K562 (cell line): ENCODE measurements around the gene RNF19B. TPM values are rescaled to one million over a fixed set of nuclear protein-coding genes. Genes with fewer than 3 reads are reported as not detected.

Source experiments
- ARID1B ChIP-seq: fragments of 450-650 bp; IDR thresholded peaks from 2 replicates; pipeline ENCODE4 v1.6.1; 2016; ENCODE audit warnings: antibody characterized with exemption, mild to moderate bottlenecking, inconsistent platforms
- ATF1 ChIP-seq, 2 experiments: fragments of 450-650 bp in 1 of 2; IDR thresholded peaks; 2 replicates each; pipeline ENCODE4 v1.6.1; 2016; ENCODE audit warnings: missing compliant biosample characterization in 1 of 2, missing genetic modification characterization in 1 of 2
- ATF7 ChIP-seq: fragments of 450-650 bp; IDR thresholded peaks from 2 replicates; pipeline ENCODE4 v1.7.1; 2014; ENCODE audit warnings: mild to moderate bottlenecking, moderate library complexity
- DPF2 ChIP-seq: fragments of 450-650 bp; IDR thresholded peaks from 2 replicates; pipeline ENCODE4 v1.6.1; 2016
- ELF1 ChIP-seq: fragments of 200-800 bp; sonication (Bioruptor generic); IDR thresholded peaks from 2 replicates; pipeline ENCODE4 v1.6.1; 2016; ENCODE audit warnings: missing genetic modification characterization, missing compliant biosample characterization
- ELF2 ChIP-seq: fragments of 250-450 bp; sonication (Bioruptor Pico); IDR thresholded peaks from 2 replicates; pipeline ENCODE4 v1.5.0; 2021; ENCODE audit warnings: mild to moderate bottlenecking
- ETS2 ChIP-seq: IDR thresholded peaks from 2 replicates; pipeline ENCODE4 v1.6.1; 2016; ENCODE audit warnings: borderline replicate concordance, missing genetic modification characterization, mild to moderate bottlenecking, moderate library complexity, missing compliant biosample characterization; ENCODE audit not compliant: poor library complexity, severe bottlenecking
- HDAC2 ChIP-seq: fragments of 450-650 bp; IDR thresholded peaks from 2 replicates; pipeline ENCODE4 v1.6.1; 2016; ENCODE audit warnings: mild to moderate bottlenecking
- HNRNPL ChIP-seq: fragments of 200-400 bp; formaldehyde crosslinking; IDR thresholded peaks from 2 replicates; pipeline ENCODE4 v1.6.1; 2017; ENCODE audit warnings: low read depth, mild to moderate bottlenecking, low read length
- NR4A1 ChIP-seq, 2 experiments: fragments of 250-450 bp in 1 of 2; fragments of 450-650 bp in 1 of 2; sonication (Bioruptor Pico) in 1 of 2; IDR thresholded peaks; 2 replicates each; pipeline versions ENCODE4 v1.4.0 to v1.6.1; 2016 to 2020; ENCODE audit warnings: mild to moderate bottlenecking in 2 of 2, missing compliant biosample characterization in 1 of 2, missing genetic modification characterization in 1 of 2, moderate library complexity in 1 of 2
- PYGO2 ChIP-seq: fragments of 450-650 bp; IDR thresholded peaks from 2 replicates; pipeline ENCODE4 v1.6.1; 2016; ENCODE audit warnings: mild to moderate bottlenecking, missing genetic modification characterization, moderate library complexity, missing compliant biosample characterization
- TEAD2 ChIP-seq: fragments of 450-650 bp; IDR thresholded peaks from 2 replicates; pipeline ENCODE4 v1.6.1; 2016; ENCODE audit warnings: missing genetic modification characterization, control low read depth, missing compliant biosample characterization
- ZEB2 ChIP-seq: fragments of 450-650 bp; IDR thresholded peaks from 2 replicates; pipeline ENCODE4 v1.6.1; 2016
- ZKSCAN3 ChIP-seq: fragments of 250-450 bp; sonication (Bioruptor Pico); IDR thresholded peaks from 2 replicates; pipeline ENCODE4 v1.4.0; 2020
- ZNF146 ChIP-seq: IDR thresholded peaks from one replicate; pipeline ENCODE4 v1.6.1; 2018; ENCODE audit warnings: missing compliant biosample characterization; ENCODE audit not compliant: unreplicated experiment
- ZNF175 ChIP-seq: fragments of 200-800 bp; sonication (Bioruptor generic); IDR thresholded peaks from 2 replicates; pipeline ENCODE4 v1.6.1; 2016; ENCODE audit warnings: low read depth, mild to moderate bottlenecking, missing genetic modification characterization, missing compliant biosample characterization
- polyA plus RNA-seq, 8 experiments: library from polyadenylated mRNA; depleted of rRNA in 4 of 8; stranded (reverse) in 5 of 8; unstranded in 3 of 8; fragments of >200 nt; fragmentation: Nextera tagmentation in 2 of 8; fragmentation: Illumina TruSeq in 1 of 8; extraction: Ambion mirVana in 2 of 8; extraction: Trizol in 1 of 8; gene quantifications; 2 replicates each; pipeline versions ENCODE4 v1.2.1 to v1.2.3, GENCODE V29; 2011 to 2014; ENCODE audit warnings: inconsistent platforms in 1 of 8, missing spikeins in 1 of 8
- total RNA-seq, 7 experiments: library from RNA; depleted of rRNA in 6 of 7; stranded (reverse); fragments of >200 nt in 6 of 7; fragmentation: Illumina TruSeq in 2 of 7; extraction: Trizol in 2 of 7; gene quantifications; 2 replicates each; pipeline versions ENCODE4 v1.2.1 to v1.2.3, GENCODE V29; 2011 to 2021; ENCODE audit warnings: low replicate concordance in 1 of 7
- TF ChIP-seq, protein P1 (sequence below): fragments of 250-450 bp; sonication (Bioruptor Pico); IDR thresholded peaks from 2 replicates; pipeline ENCODE4 v1.4.0; 2020; ENCODE audit warnings: mild to moderate bottlenecking, moderate library complexity, borderline replicate concordance
- TF ChIP-seq, protein P2 (sequence below): fragments of 450-650 bp; formaldehyde crosslinking; IDR thresholded peaks from 2 replicates; pipeline ENCODE4 v1.4.0; 2022; ENCODE audit warnings: missing genetic modification characterization
- TF ChIP-seq, protein P3 (sequence below): sonication (generic); formaldehyde crosslinking; IDR thresholded peaks from 2 replicates; pipeline ENCODE4 v1.8.0; 2022; ENCODE audit warnings: mild to moderate bottlenecking, missing genetic modification reagents, borderline replicate concordance
- TF ChIP-seq, protein P4 (sequence below): sonication (generic); IDR thresholded peaks from 2 replicates; pipeline ENCODE4 v1.6.1; 2016

The RNF19B gene
- total and polyA plus RNA-seq, 9 of the 15 experiments (the other 6 are each of a cell fraction or from before 2014, with no cell fraction given): 2.6 to 14.9 (median 10.1) TPM

DNA sequence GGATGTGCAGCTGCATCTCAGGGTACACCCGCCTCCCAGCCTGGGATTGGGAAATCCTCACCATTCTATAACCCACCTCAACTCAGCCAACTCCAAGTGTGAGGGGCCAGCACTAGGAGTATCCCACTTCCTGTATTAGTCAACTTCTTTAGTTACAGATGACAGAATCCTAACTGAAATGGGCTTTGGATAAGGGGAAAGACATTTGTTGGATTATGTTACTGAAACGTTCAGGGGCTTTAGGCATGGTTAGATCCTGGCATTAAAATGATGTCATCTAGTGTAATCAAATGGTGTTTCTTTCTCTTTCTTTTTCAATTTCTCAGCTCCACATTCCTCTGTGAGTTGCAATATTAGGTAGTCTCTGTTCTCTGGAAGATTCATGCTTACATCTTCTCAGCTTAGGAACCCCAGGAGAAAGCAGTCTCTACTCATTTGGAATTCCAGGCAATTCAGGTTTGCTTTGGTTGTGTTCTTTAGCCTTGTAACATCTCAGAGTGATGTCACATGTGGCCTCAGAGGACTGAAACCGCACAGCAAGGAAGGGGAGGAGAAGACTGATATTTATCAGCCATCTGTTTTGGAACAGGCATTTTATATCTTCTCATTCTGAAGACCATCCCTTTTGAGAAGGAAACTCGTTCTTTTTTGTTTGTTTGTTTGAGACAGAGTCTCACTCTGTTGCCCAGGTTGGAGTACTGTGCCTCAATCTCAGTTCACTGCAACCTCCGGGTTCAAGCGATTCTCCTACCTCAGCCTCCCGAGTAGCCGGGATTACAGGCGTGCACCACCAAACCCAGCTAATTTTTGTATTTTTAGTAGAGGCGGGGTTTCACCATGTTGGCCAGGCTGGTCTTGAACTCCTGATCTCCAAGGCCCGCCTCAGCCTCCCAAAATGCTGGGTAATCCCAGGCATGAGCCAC is 44.5 kb downstream of the RNF19B start (continued):
- TF ChIP-seq ETS2 (tag) (no peak), ZNF175 (peak; percentile 12; the same call in 1 of the 2 replicates), ZNF146 (CRISPR knock-in tag) (no peak), ELF2 (CRISPR knock-in tag) (peak; percentile 64; the same call in 1 of the 2 replicates), PYGO2 (tag) (0 out of 2 replicates have a peak, but pooled peaks have one; percentile 13), ATF7 (peak; percentile 95), ZKSCAN3 (CRISPR knock-in tag) (no peak), HNRNPL (no peak), DPF2 (0 out of 2 replicates have a peak, but pooled peaks have one; percentile 18), ZEB2 (peak; percentile 43; the same call in 1 of the 2 replicates), HDAC2 (peak; percentile 56; the same call in 1 of the 2 replicates), ATF1 (CRISPR knock-in tag; IDR thresholded peaks at IDR 0.05) (no peak), ATF1 (tag; IDR thresholded peaks at IDR 0.05) (peak; percentile 84), ARID1B (peak; percentile 43; the same call in 1 of the 2 replicates), NR4A1 (CRISPR knock-in tag; IDR thresholded peaks at IDR 0.05) (no peak), NR4A1 (tag; IDR thresholded peaks at IDR 0.05) (0 out of 2 replicates have a peak, but pooled peaks have one; percentile 18), TEAD2 (tag) (peak; percentile 31; the same call in 1 of the 2 replicates), ELF1 (peak; percentile 66)
- TF ChIP-seq, protein P1, sequence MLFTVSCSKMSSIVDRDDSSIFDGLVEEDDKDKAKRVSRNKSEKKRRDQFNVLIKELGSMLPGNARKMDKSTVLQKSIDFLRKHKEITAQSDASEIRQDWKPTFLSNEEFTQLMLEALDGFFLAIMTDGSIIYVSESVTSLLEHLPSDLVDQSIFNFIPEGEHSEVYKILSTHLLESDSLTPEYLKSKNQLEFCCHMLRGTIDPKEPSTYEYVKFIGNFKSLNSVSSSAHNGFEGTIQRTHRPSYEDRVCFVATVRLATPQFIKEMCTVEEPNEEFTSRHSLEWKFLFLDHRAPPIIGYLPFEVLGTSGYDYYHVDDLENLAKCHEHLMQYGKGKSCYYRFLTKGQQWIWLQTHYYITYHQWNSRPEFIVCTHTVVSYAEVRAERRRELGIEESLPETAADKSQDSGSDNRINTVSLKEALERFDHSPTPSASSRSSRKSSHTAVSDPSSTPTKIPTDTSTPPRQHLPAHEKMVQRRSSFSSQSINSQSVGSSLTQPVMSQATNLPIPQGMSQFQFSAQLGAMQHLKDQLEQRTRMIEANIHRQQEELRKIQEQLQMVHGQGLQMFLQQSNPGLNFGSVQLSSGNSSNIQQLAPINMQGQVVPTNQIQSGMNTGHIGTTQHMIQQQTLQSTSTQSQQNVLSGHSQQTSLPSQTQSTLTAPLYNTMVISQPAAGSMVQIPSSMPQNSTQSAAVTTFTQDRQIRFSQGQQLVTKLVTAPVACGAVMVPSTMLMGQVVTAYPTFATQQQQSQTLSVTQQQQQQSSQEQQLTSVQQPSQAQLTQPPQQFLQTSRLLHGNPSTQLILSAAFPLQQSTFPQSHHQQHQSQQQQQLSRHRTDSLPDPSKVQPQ: no peak
- TF ChIP-seq, protein P2, sequence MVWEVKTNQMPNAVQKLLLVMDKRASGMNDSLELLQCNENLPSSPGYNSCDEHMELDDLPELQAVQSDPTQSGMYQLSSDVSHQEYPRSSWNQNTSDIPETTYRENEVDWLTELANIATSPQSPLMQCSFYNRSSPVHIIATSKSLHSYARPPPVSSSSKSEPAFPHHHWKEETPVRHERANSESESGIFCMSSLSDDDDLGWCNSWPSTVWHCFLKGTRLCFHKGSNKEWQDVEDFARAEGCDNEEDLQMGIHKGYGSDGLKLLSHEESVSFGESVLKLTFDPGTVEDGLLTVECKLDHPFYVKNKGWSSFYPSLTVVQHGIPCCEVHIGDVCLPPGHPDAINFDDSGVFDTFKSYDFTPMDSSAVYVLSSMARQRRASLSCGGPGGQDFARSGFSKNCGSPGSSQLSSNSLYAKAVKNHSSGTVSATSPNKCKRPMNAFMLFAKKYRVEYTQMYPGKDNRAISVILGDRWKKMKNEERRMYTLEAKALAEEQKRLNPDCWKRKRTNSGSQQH (CRISPR knock-in tag): no peak
- TF ChIP-seq, protein P3, sequence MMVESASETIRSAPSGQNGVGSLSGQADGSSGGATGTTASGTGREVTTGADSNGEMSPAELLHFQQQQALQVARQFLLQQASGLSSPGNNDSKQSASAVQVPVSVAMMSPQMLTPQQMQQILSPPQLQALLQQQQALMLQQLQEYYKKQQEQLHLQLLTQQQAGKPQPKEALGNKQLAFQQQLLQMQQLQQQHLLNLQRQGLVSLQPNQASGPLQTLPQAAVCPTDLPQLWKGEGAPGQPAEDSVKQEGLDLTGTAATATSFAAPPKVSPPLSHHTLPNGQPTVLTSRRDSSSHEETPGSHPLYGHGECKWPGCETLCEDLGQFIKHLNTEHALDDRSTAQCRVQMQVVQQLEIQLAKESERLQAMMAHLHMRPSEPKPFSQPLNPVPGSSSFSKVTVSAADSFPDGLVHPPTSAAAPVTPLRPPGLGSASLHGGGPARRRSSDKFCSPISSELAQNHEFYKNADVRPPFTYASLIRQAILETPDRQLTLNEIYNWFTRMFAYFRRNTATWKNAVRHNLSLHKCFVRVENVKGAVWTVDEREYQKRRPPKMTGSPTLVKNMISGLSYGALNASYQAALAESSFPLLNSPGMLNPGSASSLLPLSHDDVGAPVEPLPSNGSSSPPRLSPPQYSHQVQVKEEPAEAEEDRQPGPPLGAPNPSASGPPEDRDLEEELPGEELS (CRISPR knock-in tag): no peak
- TF ChIP-seq, protein P4, sequence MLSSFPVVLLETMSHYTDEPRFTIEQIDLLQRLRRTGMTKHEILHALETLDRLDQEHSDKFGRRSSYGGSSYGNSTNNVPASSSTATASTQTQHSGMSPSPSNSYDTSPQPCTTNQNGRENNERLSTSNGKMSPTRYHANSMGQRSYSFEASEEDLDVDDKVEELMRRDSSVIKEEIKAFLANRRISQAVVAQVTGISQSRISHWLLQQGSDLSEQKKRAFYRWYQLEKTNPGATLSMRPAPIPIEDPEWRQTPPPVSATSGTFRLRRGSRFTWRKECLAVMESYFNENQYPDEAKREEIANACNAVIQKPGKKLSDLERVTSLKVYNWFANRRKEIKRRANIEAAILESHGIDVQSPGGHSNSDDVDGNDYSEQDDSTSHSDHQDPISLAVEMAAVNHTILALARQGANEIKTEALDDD: peak; percentile 41; the same call in 1 of the 2 replicates
